Amniotic stem cell (primary cell): Measurements from ENCODE around the gene STARD4.

ENCODE experiments used
- DNase-seq: peaks from one replicate; lab custom pipeline; 2025; lab: John Stamatoyannopoulos, UW

Gene STARD4

DNA sequence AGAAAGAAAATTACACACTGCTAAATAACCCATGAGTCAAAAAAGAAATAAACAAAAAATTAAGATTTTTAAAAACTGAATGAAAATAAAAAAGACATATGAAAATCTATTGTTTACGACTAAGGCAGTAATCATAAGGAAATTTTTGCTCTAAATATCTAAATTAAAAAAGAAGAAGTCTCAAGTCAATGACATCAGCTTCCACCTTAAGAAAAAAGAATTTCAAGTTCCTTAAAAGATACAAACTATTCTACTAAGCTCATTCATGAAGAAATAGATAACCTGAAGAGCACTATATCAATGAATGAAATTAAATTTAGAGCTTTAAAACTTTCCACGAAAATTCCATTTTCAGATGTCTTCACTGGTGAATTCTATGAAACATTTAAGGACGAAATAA is 15.7 kb upstream of the STARD4 start:
- no peak for DNase-seq

DNA sequence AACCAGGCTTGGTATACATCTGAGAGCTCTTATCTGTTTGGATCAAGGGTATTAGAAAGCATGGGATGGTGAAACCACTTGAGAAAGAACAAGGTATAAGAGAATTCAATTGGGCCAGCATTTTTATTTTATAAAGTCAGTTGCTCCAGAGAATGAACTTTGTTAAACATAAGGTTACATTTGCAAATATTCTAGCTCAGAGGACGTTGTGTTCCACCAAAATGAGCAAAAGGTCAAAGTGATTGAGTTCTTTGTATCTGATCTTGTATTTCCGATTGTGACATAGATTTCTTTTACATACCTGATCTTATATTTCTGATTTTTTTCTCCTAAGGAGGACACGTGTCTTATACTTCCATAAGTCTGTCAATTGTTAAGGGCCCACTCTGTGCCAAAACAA is 8.6 kb upstream of the STARD4 start:
- DNase-seq, result no peak

DNA sequence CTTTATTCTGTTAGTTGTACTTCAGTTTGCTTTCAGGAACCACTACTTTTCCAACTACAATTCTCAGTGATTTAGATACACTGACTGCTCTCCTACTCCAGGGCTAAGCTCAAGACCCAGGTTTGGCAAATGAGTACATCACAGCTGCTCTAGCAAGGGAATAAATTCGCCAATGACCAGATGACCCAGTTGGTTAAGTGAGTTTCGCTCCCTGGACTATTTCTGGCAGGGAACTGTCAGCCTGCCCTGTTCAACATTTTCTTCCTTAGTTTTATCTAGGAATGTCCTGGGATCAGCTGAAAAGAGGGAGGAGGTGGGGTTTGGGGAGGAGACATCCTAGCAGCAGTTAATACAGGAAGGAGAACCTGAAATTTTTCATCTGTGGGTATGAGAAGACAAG is 6.4 kb upstream of the STARD4 start:
- no peak for DNase-seq

DNA sequence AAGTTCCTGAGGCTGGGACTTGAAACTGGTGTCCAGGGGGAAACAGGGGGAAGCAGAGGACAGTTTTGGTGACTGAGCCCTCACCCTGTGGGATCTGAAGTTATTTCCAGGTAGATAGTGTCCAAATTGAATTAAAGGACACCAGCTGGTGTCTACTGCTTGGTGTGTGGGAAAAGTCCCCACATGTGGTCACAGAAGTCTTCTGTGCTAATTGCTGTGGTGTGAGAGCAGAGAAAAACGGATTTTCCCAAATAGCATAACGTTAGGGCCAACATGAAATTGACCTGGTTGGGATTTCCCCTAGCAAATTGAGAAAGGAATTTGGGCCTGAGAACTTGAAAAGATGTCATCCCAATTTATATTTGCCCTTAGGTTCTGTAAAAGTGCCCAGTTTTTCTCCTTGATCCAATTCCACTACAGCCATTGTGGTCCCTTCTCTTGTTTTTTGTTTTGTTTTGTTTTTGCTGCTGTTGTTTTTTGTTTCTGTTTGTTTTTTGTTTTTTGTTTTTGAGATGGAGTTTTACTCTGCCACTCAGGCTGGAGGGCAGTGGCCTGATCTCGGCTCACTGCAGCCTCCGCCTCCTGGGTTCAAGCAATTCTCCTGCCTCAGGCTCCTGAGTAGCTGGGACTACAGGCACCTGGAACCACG is 5.6 kb upstream of the STARD4 start:
- no peak for DNase-seq

GRCh38 chr5:111514087-111514486 is 1.8 kb upstream of the STARD4 start:
- DNase-seq, result no peak

DNA sequence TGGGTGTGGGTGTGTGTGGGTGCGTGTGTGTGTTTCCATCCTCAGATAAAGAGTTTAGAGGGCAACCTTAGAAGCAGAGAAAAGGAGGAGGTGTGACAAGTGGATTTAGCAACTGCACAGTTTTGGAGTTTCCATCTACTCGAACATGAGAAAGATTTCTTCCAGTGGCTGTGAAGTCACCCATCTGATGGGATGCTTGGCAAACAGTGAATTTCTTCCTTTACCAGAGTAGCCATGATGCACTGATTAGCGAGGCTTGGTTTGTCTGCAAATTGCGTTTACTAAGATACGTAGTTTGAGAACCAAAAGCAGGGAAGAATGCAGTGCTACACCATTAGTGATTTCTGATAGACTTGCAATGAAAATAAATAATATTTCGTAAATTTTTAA is 791 bp upstream of the STARD4 start:
- no peak for DNase-seq

DNA sequence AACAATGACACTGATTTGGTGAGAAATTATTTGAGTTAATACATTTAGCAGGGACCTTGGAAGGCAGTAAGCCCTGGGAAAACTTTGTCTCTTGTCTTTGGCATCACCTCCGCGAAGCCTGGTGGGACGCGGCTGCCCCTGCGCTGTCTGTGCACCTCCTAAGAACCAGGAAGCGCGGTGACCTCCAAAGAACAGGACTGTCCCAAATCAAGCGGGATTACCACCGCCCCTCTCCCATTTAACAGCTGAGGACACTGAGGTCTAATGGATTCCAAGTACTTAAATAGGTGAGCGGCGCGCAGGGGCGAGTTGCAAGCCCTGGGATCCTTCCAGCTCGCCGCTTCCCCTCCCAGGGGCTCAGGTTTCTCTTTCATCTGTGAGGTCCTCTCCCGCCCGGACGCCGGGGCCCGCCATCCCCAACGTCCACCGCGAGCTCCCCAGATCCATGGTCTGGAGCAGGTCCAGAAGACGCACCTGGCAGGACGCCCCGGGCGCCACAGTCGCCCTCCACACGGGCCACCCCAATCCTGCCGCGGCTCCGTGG is 432 bp downstream of the STARD4 start:
- no peak for DNase-seq

- no peak for DNase-seq
These were observed 1.0 kb downstream of the STARD4 start for GRCh38 chr5:111511174-111511830.

DNA sequence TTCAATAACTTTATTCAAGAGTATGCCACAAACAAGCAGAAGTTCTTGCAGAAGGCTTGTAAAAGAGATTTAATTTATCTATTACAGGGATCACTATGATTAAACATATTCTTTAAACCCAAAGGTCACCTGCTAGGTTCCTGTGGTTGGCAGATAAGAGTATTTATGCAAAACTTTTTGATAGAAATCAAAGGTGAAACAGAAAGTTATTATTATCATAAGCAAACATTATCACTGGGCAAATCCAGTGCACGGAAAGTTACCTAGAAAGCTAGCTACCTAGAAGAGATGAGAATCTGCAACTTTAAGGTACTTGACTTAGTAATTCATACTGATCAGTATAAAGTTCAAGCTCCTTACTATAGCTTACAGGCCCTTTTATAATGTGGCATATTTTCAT is 3.2 kb downstream of the STARD4 start:
- no peak for DNase-seq

DNA sequence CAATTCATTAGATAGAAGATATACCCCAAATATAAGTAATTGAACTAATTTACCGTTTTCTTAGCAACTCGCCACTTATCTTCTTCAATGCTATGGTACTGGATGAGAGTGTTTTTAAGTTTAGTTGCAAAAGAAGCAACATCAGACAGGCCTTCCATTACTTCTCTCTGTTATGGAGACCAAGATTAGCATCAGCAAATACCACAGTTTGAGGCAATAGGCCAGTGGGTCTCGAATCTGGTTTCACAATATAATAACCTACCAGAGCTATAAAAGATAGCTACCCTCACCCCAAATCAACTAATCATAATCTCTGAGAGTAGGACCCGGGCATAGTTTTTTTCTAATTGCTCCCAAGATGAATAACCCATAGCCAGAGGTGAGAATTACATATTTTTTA is 5.1 kb downstream of the STARD4 start:
- DNase-seq, result no peak

DNA sequence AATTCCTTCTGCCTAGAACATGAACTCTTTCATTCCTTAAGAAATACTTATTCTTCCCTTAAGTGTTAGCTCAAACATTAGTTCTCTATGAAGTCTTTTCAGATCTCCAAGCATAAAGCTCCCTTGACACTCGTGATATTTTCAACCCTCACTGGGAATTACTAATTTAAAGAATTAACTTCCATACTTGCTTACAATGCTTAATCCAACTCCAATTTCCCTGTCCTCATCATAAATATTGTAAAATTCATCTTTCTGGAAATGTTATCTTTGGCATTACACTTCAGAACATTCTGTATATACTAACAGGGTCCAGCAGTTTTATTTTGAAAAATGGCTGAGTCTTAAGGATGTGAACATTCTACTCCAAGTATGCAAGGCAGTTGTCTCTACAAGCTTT is 7.2 kb downstream of the STARD4 start:
- DNase-seq, result no peak

DNA sequence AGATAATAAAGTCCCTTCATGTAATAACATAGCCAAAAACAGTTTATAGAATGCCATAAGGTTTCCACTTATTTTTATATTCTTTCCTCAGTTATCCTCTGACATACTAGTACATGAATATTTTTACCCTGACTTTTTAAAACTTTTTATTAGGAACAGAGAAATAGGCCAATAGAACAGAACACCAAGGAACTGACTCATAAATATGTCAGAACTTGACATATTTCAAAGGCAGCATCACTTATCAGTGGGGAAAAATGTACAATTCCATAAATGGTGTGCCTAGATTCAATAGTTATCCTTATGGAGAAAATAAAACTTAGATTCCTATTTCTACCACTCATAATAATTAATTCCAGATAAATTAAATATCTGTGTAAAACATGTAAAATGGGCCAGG is 9.4 kb downstream of the STARD4 start:
- DNase-seq, result no peak

- no peak for DNase-seq
These were observed 14.0 kb downstream of the STARD4 start for GRCh38 chr5:111498346-111498745.

GRCh38 chr5:111495159-111495558 is 17.2 kb downstream of the STARD4 start:
- no peak for DNase-seq

- DNase-seq, result no peak
These were observed 17.9 kb downstream of the STARD4 start for GRCh38 chr5:111494355-111494999.

- no peak for DNase-seq
These were observed 19.3 kb downstream of the STARD4 start for GRCh38 chr5:111493031-111493430.

- no peak for DNase-seq
These were observed 24.0 kb downstream of the STARD4 start for GRCh38 chr5:111488353-111488752.

- no peak for DNase-seq
These were observed 25.4 kb downstream of the STARD4 start for GRCh38 chr5:111486926-111487325.

- no peak for DNase-seq
These were observed 26.3 kb downstream of the STARD4 start for GRCh38 chr5:111486055-111486454.

DNA sequence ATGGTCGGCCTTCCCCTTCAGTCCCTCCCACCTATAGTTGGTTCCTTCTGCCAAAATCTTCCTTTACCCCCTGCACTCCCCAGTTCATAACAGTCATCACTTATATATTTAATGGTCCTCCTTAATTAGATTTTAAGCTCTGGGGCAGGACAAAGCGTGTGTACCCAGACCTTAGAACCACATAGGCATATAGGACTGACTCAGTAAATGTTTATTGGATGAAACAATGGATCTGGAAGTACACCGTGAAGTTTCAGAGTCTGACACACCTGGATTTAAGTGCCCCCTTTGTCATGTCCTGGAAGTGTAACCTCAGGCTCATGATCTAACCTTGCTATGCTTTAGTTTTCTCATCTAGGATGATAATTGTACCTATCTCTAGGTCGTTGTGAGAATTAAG is 32.0 kb downstream of the STARD4 start:
- no peak for DNase-seq

DNA sequence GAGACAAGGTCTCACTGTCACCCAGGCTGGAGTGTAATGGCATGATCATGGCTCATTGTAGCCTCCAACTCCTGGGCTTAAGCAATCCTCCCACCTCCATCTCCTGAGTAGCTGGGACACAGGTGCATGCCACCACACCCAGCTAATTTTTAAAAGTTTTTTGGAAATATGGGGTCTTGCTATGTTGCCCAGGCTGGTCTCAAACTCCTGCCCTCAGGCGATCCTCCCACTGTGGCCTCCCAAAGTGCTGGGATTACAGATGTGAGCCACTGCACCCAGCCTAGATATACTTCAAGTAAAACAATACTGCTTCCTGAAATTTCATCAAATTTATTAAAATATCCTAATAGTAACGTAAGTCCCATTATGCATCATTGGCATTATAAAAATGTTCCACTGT is 33.4 kb downstream of the STARD4 start:
- DNase-seq, result no peak

GRCh38 chr5:111478266-111478665 is 34.1 kb downstream of the STARD4 start:
- DNase-seq, result no peak

DNA sequence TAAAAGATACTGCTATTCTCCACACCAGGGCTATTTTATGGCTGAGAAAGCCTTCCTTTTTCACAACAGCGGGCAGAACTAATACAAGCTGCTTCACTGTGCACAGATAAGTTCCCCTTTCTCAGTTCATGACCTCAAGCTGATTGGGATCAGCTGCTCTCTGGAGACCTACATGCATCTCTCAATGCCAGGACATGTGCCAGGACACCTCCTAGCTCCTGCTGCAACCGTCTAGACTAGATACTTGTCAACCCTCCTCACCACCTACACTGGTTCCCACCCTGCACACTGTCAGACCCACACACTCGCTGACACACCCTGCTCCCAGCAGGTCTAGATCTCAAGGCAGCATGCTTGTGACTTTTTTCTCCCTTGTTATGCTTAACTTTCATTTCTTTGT is 39.8 kb downstream of the STARD4 start:
- DNase-seq, result no peak
